ENCODE measurements around the gene KRT74.

Gene KRT74

GRCh38 chr12:52578469-52578868 lies 4.8 kb upstream of the KRT74 start:
- no peak for DNase-seq (ENCODE audit: extremely low spot score, insufficient read length, low read depth)
- no peak for FAIRE-seq

GRCh38 chr12:52577316-52577715 lies 3.7 kb upstream of the KRT74 start:
- FAIRE-seq (no peak), DNase-seq (ENCODE audit: extremely low spot score, insufficient read length, low read depth) (no peak)

- FAIRE-seq (no peak), DNase-seq (ENCODE audit: extremely low spot score, insufficient read length, low read depth) (no peak)
Observed at GRCh38 chr12:52575948-52576347, 2.3 kb upstream of the KRT74 start.

GRCh38 chr12:52575256-52575655 lies 1.6 kb upstream of the KRT74 start:
- no peak for FAIRE-seq

GRCh38 chr12:52573306-52573705 lies 337 bp downstream of the KRT74 start:
- no peak for DNase-seq (ENCODE audit: extremely low spot score, insufficient read length, low read depth)
- FAIRE-seq: no peak

More at GRCh38 chr12:52575256-52575655, 1.6 kb upstream of the KRT74 start:
- no peak for DNase-seq (ENCODE audit: extremely low spot score, insufficient read length, low read depth)

GRCh38 chr12:52570511-52570910 lies 3.1 kb downstream of the KRT74 start:
- DNase-seq (ENCODE audit: extremely low spot score, insufficient read length, low read depth) (no peak), FAIRE-seq (no peak)

GRCh38 chr12:52568111-52568510 lies 5.5 kb downstream of the KRT74 start:
- DNase-seq (ENCODE audit: extremely low spot score, insufficient read length, low read depth): no peak
- FAIRE-seq: no peak

GRCh38 chr12:52566847-52567291 lies 6.8 kb downstream of the KRT74 start:
- FAIRE-seq: no peak
- DNase-seq (ENCODE audit: extremely low spot score, insufficient read length, low read depth): no peak

GRCh38 chr12:52564582-52564981 lies 9.1 kb downstream of the KRT74 start:
- DNase-seq (ENCODE audit: extremely low spot score, insufficient read length, low read depth): no peak
- no peak for FAIRE-seq

- no peak for DNase-seq (ENCODE audit: extremely low spot score, insufficient read length, low read depth)
Observed at GRCh38 chr12:52561880-52562449, 11.7 kb downstream of the KRT74 start.

GRCh38 chr12:52559979-52560378 lies 13.7 kb downstream of the KRT74 start:
- FAIRE-seq (no peak), DNase-seq (ENCODE audit: extremely low spot score, insufficient read length, low read depth) (no peak)

More at GRCh38 chr12:52561880-52562449, 11.7 kb downstream of the KRT74 start:
- FAIRE-seq: no peak

GRCh38 chr12:52558781-52559445 lies 14.7 kb downstream of the KRT74 start:
- no peak for FAIRE-seq
- no peak for DNase-seq (ENCODE audit: extremely low spot score, insufficient read length, low read depth)

GRCh38 chr12:52557476-52557875 lies 16.2 kb downstream of the KRT74 start:
- no peak for FAIRE-seq
- no peak for DNase-seq (ENCODE audit: extremely low spot score, insufficient read length, low read depth)

- no peak for FAIRE-seq
- no peak for DNase-seq (ENCODE audit: extremely low spot score, insufficient read length, low read depth)
Observed at GRCh38 chr12:52555577-52555976, 18.1 kb downstream of the KRT74 start.

- no peak for FAIRE-seq
- DNase-seq (ENCODE audit: extremely low spot score, insufficient read length, low read depth): no peak
Observed at GRCh38 chr12:52552681-52553195, 20.9 kb downstream of the KRT74 start, which contains the start of gene KRT71. Gene KRT71, minus strand, starts transcription at chr12:52553145. Its CDS starts 68 bp downstream, at chr12:52553077.

- DNase-seq (ENCODE audit: extremely low spot score, insufficient read length, low read depth) (no peak), FAIRE-seq (no peak)
Observed at GRCh38 chr12:52552055-52552454, 21.6 kb downstream of the KRT74 start.

- no peak for DNase-seq (ENCODE audit: extremely low spot score, insufficient read length, low read depth)
Observed at GRCh38 chr12:52551216-52551865, 22.3 kb downstream of the KRT74 start.

GRCh38 chr12:52546126-52546525 lies 27.5 kb downstream of the KRT74 start:
- DNase-seq (ENCODE audit: extremely low spot score, insufficient read length, low read depth): no peak
- FAIRE-seq: no peak

More at GRCh38 chr12:52551216-52551865, 22.3 kb downstream of the KRT74 start:
- no peak for FAIRE-seq

- FAIRE-seq (no peak), DNase-seq (ENCODE audit: extremely low spot score, insufficient read length, low read depth) (no peak)
Observed at GRCh38 chr12:52543985-52544883, 29.4 kb downstream of the KRT74 start.

GRCh38 chr12:52542785-52543318 lies 30.8 kb downstream of the KRT74 start:
- DNase-seq (ENCODE audit: extremely low spot score, insufficient read length, low read depth): no peak
- FAIRE-seq: no peak

Data from GM18507 (cell line).